GM19468 (cell line): ENCODE data around the gene FGFR3.

Experiments used
- ATAC-seq: cut with Tn5 transposase; IDR thresholded peaks from one replicate; pipeline ENCODE4 v1.9.1; 2021; ENCODE audit warnings: mild to moderate bottlenecking, moderate library complexity, moderate number of reproducible peaks; ENCODE audit not compliant: unreplicated experiment; ENCODE audit errors: extremely low read depth

FGFR3 gene

DNA sequence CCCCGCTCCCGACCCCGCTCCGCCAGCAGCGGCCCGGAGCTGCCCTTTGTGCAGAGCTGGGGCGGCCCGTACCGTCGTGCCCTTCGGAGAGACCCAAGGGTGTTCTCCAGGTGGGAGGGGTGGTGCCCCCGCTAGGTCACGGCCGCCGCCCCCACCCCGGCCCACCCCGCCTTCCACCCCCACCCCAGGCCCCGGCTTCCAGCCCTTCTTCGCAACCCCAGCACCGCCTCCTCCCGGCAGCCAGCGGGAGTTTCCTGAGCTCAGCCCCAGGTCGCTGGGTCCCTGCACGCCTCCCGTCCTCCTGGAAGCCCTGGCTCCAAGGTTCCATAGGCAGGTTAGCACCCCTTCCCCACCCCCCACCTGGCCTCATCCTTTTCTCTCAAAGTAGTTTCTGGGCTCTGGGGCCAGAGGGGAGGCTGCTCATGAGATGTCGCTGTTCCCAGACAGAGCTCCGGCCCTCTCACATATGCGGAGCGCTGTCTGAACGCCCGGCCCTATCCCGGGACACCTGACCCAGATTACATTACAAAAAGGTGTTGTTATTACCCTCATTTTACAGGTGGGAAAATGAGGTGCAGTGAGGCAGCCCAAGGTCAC is 25.2 kb upstream of the FGFR3 start:
- no peak for ATAC-seq

DNA sequence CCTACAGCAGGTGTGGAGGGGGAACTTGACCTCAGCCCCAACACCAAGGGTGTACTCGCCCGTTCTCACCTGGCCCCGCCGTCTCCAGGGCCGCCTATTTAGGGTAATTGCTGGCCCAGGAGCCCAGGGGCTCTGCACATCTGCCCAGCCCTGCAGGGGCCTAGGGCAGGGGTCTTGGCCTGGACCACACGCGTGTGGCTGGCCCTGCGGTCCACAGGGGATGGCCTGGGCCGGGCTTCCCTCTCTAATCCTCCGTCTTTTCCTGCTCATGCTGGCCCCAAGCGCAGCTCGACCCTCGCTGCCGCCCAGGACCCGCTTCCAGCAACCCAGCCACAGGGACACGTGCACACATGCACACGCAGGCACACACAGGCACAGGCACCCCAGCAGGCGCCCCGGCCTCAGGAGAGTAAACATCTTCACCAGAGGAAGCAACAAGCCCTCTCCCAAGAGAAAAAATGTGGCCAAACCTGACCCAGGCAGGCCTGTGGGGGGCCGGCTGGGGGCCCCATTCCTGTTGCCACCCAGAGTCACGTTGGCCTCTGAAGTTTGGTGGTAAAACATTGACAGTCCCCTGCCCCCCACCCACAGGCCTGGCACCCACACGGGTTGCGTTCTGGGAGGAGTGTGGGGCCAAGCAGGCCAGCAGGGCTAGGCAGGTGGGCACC is 24.6 kb upstream of the FGFR3 start:
- no peak for ATAC-seq

DNA sequence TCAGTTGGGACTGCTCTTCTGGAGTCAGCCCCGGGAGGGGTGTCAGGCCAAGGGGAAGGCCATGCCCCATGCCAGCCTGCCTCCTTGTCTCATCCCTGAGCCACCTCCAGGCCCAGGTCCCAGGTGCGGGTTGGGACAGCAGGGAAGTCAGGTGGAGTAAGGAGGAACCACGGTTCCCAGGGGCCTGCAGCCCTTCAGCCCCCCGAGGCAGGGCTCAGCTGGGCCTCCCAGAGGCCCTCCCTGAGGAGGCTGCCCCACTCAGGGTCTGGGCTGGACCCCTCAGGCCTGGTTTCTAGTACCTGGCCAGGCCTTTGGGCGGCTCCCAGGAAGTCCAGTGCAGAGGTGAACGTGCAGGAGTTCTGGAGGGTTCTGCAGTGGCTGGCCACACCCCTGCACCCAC is 23.4 kb upstream of the FGFR3 start:
- no peak for ATAC-seq

DNA sequence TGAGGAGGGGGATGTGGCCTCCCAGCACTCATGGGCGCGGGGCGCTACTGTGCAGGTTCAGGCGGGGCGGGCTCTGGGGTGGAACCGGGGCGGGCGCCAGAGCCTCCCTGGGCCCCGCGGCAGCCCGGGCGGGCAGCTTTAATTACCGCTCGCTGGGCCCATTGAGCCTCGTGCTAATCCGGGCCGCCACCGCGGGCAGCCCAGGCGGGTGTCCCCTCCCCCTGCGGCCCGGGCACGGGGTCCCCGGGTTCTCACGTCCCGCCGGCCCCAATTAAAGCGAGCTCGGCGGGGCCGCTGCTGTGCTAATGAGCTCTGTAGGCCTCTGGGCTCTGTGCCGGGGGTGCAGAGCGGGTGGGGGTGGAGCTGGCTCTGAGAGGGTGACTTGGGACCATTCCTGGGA is 22.8 kb upstream of the FGFR3 start:
- no peak for ATAC-seq

DNA sequence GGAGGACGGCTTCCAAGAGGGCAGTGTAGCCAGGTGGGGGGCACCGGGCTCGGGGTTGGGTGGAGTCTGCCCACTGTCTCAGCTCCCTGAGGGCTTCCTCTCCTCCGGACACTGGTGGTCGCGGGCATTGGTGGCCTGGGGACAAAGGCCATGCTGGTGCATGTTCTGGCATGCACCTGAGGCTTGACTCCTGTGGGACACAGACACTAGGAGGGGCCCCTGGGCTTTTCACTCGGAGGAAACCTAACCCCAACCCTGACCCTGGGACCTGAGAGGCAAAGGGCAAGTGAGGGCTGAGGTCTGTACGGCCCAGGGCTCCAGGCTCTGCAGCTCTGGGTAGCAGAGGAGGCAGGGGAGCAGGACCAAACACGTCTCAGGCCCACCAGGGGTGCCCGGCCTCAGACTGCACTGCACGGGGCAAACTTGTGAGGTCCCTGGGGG is 22.3 kb upstream of the FGFR3 start:
- ATAC-seq = no peak

DNA sequence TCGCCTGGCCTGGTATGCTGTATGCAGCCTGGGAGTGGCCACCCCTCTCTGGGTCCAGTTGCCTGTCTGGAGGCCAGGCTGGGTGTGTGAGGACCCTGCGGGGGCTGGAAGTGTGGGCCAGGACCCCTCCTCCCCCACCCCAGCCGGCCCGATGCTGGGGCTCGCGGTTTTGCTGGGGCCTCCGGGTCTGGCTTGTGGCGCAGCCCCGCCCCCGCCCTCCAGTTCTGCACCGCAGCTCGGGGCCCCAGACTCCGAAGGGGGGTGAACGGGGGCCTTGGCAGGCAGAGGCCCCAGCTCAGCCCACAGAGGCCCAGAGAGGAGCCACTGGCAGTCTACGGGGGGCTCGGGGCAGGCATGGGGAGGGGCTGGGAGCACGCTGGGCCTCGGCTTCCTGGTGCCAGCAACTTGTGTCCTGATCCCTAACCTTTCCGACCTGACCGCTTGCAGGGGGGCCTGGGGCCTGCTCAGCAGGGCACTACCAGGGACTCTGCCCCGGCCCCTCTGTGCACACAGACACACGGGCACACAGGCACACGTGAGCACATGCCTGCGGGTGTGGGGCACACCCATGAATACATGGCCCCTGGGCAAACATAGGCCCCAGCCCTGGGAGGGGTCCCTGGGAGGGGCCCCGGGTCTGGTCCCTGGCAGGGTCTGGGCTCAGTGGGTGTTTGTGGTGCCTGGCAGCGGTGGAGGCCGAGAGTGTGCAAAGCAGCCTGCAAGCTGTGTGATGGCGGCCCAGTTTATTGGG is 21.4 kb upstream of the FGFR3 start:
- ATAC-seq = no peak

DNA sequence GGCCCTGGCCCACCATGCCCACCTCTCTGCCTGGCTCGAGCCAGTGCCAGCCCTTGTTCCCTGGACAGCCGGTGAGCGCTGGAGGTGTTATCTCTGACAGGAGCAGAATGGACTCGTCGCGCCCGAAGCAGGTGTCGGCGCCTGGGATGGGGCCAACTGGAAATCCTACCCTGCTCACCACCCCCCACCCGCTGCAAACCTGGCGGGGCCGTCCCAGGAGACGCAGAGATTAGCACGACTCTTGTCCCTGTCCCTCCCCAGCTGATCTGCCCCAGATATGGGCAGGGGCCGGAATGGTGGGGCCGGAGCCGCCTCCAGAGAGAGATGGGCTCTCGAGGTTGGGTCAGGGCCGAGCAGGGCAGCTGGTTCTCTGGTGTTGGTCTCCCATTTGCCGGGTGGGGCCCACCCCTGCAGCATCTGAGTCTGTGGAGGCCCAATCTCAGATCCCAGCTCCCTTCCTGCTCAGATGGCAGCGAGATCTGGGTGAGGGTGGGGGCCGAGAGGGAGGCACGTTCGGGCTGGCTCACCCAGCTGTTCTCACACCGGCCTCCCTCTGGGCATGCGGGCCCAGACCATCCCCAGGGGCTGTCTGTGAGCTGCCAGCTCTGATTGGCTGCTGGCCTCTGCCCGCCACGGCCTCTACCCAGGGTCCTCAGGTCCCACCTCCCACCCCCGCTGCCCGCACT is 20.1 kb upstream of the FGFR3 start:
- ATAC-seq = no peak

DNA sequence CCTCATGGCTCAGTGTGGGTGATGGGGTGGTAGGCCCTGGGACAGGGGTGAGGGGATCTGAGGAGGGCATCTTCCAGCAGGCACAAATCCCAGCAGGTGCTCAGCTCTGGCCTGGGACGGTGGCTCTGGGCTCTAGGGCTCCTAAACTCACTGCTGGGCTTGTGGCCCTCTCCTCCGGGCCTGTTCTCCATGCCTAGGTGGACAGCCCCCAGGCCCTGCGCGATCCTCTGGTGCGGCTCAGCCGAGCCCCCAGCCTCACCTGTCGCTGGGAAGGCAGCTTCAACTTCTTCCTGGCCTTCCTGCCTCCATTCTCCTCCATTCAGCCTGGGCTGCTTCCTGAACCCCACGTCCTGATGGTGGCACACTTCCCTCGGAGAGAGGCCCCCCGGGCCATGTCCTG is 19.3 kb upstream of the FGFR3 start:
- ATAC-seq = no peak

DNA sequence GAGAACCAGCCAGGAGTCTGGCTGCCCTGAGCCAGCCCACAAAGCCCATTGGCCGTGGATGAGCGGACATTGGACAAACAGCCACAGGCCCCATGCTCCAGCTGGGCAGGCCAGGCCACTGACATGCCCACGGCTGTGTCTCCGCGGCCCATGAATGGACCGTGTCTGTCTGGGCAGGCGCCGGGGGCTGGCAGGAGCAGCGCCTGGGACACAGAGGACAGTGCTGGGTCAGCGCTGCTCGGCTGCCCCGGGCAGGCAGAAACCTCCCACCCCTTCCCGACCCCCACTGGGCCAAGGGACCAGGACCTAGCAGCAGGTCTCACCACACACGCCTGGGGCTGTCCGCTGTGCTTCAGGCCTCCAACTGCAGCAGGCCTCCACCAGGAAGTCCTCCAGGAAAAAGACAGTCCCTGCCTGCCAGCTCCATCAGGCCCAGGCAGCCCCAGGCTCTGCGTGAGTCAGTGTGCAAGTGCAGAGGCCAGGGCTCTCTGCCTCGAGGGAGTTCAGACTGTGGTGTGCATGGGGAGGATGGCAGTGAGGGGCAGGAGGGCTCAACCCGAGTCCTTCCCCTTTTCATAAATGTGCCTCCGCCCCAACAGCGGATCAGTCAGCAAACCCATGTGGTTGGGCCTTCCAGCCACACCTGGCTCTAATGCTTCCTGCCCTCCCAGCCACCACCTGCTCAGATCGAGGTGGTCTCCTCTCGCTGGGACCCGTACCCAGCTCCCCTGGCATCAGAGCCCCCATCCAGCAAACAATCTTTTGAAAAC is 17.2 kb upstream of the FGFR3 start:
- ATAC-seq = no peak

DNA sequence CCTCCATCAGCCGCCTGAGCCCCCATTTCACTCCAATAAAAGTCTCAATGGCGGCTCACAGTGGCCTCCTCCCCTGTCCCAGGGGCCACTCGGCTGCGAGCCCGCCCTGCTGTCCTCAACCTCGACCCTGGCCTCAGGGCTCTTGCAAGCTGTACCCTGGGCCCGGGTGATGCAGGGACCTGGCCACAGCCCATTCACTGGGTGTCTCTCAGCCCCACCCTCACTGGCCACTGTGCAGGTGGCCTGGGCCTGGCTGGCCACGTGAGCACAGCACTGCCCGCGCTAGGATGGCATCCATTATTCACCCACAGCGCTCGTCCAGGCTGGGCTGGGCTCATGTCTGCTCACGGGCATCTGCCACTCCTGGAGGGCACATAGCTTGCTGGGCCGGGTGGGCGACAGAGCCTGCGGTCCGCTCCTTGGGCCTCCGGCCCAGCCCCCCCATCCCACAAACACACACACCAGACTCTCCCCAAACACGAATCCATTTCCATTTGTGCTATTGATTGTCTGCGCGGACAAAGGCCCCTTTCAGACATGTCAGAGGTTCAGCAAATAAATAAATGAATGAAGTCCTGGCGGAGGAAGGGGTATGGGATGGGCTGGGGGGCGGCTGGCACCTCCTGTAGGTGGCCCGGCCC is 16.5 kb upstream of the FGFR3 start:
- ATAC-seq = no peak

DNA sequence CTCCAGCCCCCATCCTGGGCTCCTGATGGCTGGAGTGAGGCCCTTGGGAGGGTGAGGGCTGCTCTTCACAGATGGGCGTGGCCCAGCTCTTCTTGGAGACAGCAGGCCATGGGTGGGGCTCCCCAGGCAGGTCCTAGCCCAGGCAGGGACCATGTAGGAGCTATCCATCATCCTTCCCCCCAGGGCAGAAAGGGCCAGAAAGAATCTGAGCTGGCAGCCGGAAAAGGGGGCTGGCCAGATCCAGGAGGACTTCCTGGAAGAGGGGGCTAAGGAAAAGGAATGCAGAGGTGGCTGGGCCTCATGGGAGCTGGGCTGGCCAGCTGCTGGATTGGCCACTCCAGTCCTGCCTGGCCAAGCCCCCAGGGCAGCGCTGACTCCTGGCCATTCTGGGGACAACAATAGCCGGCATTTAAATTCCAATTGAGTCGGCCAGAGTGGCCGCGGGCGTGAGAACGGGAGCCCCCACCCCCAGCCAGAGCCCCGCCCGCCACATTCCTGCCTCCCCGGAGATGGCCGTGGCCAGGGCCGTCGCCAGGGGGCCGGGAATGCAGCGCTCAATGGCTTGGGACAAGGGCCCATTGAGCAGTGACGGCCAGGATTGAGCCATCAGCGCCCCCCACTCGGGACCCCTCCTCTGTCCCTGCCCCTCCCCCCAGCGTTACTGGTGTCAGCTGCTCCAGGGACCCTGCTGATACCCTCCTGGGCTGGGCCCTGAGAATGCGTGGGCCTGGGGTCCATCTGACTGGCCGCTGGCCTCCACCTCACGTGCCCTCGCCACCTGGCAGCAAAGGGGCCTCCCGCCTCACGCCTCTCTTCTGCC is 15.1 kb upstream of the FGFR3 start:
- ATAC-seq = no peak

DNA sequence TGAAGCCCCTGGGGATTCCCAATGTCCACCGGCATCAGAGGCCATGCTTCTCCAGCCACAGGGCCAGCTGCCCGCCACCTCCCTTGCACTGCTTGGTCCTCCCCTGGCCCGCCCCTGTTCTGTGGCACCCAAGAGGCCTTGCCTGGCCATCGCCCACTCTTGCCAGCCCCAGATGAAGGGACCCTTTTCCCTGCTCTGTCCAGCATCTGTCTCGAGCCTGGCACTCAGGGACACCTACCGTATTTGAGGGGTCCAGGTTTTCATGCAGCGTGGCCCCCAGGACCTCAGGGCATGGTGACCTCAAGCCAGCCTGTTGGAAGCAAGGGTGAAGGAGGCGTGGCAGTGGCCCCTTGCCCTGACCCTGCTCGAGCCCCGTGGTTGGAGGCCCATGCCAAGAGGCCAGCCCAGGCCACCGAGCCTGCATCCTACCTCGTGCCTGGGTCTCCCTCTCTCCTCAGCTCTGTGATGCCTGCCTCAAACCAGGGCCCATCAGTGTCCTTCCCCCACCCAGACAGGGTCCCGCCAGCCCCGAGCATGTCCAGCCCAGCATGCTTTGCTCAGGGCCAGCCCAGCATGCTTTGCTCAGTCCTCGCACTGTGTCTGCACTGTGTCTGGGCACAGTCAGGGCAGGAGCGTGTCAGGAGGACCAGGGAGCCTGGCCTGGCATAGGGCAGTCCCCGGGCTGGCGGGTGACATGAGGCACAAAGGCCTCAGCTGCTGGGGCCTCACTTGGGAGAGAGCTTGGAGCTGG is 14.3 kb upstream of the FGFR3 start:
- no peak for ATAC-seq

DNA sequence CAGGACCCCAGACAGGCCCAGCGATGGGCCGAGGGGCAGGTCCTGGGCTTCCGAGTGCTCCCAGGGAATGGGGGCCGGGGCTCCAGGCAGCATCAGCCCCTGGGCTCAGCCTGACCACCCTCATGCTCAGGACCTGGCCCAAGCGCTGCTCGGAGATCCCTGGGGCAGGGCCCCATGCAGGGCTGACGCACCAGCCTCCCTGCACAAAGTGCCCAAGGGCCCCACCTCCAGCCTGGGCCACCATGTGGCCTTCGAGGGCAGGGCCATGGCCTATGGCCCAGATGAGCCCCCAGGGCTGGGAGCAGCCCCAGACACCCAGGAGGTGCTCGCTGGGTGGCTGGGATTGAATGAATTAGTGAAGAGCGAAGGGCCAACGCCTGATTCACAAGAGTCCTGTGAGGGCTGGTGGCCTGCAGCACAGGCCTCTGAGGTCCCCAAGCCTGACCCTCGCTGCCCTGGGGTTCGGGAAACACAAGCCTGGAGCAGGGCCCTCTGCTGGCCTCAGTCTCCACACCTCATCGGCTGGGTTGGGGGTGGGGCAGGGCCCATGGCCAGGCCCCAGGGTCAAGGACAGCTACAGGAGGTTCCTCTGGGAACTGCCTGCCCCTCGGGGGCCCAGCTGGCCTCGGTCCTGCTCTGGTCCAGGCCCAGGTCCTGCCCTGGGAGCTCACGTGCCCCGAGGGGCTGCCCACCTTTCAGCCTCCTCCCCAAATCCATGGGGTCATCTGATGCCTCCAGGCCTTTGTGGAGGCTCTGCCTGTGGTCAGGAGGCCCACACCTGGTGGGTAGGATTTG is 13.3 kb upstream of the FGFR3 start:
- ATAC-seq = no peak

DNA sequence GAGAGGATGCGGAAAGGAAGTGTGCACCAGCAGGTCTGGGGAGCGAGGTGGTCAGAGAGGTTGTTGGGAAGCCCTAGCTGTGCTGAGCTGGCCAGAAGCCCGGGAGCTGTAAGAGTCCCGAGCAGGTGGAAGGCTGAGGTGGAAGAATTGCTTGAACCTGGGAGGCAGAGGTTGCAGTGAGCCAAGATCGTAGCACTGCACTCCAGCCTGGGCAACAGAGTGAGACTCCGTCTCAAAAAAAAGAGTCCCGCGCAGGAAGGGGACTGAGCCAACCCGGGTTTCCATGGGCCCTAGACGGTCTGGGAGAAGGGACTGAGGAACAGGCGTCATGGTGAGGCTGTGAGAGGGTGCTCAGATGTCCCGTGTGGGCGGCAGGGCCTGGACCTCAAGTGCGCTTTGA is 12.7 kb upstream of the FGFR3 start:
- ATAC-seq = no peak

DNA sequence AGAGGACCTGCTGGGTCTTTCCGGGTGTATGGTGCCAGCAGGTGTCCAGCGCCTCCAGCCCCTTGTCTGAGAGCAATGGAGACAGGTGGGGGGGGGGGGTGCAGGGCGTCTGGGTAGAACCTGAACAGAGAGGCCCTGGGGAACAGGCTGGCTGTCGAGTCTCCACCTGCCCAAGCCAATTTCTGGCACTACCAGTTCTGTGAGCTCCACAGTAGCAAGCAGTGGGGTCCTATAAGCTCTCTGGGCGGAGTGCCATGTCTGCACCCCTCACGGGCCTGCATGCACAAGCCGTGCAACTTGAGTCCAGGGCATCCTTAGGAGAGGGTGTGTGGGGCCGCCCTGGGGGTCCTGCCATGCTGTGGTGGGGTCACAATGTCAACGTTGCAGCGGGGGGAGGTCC is 10.1 kb upstream of the FGFR3 start:
- no peak for ATAC-seq

DNA sequence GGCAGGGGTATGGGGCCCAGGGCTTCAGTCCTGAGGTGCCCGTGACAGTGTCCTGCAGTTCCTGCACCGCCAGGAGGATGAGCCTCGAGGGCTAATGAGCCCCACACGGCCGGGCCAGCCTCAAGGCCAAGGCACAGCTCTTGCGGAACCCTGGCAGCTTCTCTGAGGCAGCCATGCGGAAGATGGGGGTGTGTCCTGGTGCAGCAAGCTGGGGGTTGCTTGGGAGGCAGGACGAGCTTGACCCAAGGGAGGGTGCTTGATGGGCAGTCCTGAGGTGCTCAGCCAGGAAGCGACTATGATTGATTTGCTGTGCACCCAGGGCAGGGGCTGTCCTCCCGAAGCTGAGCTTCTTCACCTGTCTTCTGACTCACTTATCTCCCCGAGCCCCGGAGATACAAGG is 9.1 kb upstream of the FGFR3 start:
- no peak for ATAC-seq

DNA sequence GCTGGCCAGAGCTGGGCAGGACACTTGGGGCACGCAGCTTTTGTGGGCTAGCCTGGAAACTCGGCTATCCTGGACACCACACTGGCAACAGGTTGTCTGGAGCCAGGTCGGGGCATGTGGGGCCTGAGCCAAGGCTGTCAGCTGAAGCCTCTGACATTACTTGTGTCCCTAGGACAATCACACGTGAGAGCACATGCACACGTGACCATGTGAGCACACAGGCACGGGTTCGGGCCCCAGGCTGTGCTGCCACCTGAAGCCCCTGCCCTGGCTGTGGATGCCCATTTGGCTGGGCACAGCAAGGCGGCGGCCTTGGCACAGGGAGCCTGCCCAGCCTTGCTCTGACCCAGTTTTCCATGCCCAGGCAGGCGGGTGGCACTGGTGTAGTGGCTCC is 8.7 kb upstream of the FGFR3 start:
- ATAC-seq = no peak
